Gastroesophageal sphincter (tissue), 3 donors: ENCODE measurements around the gene MRPL42.

Source experiments
- EP300 ChIP-seq: sonication (generic); formaldehyde crosslinking; IDR thresholded peaks from one replicate; pipeline ENCODE4 v1.6.1; 2017; ENCODE audit warnings: antibody characterized with exemption, mild to moderate bottlenecking
- TF ChIP-seq, protein P1 (sequence below), 4 experiments: fragments of 200-600 bp in 2 of 4; fragments of 450-650 bp in 2 of 4; sonication (generic) in 1 of 4; IDR thresholded peaks; one replicate each; pipeline ENCODE4 v1.5.1; 2017 to 2019; ENCODE audit warnings: antibody characterized with exemption in 4 of 4, mild to moderate bottlenecking in 2 of 4, moderate library complexity in 2 of 4

GRCh38 chr12:93417967-93418480 is 49.3 kb upstream of the MRPL42 start:
- TF ChIP-seq, protein P1, sequence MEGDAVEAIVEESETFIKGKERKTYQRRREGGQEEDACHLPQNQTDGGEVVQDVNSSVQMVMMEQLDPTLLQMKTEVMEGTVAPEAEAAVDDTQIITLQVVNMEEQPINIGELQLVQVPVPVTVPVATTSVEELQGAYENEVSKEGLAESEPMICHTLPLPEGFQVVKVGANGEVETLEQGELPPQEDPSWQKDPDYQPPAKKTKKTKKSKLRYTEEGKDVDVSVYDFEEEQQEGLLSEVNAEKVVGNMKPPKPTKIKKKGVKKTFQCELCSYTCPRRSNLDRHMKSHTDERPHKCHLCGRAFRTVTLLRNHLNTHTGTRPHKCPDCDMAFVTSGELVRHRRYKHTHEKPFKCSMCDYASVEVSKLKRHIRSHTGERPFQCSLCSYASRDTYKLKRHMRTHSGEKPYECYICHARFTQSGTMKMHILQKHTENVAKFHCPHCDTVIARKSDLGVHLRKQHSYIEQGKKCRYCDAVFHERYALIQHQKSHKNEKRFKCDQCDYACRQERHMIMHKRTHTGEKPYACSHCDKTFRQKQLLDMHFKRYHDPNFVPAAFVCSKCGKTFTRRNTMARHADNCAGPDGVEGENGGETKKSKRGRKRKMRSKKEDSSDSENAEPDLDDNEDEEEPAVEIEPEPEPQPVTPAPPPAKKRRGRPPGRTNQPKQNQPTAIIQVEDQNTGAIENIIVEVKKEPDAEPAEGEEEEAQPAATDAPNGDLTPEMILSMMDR (IDR thresholded peaks at IDR 0.05), result no peak
- TF ChIP-seq EP300, result no peak
